Middle frontal gyrus (tissue), 1 donor: Measurements from ENCODE around the gene ITPR2.
"Not testable (repeated sequence)": the region's sequence is repeated elsewhere in the genome, so short reads cannot be mapped to it uniquely, and the experiment has no call there.

Source experiments
- DNase-seq: peaks from one replicate; pipeline ENCODE4 v3.0.0-alpha.2; 2015; ENCODE audit warnings: low spot score; ENCODE audit errors: extremely low spot score

Gene ITPR2

DNA sequence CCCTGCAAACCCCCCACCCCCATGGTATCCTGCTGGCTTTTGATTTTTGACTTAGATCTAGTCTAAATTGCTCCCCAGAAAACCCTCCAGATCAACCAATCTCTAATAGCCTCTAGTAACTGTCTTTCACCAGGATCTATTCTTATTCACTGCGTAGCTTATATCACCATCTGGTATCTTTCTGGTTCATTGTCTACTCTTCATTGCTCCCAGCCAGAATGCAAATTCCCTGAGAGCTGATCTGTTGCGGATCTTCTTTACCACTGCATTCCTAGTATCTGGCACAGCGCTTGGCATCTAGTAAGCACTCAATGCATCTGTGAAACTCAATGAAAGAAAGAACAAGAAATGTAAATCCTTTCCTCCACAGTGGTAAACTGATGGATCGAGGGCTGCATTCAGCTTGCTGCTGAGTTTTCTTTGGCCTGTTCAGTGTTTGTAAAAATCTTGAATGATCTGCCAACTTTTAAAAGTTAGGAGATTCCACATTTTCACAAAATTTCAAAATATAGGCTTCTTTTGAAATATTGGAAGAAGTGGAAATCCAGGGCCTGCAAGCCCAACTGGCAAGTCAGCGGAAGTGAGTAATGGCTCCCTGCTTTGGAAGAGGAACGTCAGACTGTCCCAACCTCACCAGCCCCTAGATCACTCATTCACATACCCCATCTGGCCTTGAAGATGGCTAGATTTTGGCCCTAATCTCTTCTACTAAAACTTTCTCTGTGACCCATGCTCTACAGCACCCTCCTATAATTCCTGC, 363.4 kb downstream of the ITPR2 start:
- DNase-seq = no peak

DNA sequence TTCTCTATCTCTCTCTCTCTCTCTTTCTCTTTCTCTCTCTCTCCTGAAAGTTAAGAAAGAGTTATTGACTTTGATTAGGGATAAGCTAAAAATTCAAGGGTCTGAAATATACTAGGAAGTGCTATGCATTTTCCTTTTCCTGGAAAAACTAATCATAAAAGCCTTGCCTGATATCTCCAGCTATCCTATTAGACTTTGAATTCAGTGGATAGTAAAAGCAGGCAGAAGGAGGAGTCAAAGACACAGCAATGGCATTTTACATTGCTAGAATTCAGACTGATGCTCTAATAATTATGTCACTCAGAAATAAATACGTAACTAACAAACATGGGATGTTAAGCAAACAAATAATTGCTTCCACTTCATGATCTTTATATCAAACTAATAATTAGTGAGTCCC, 365.6 kb downstream of the ITPR2 start:
- no peak for DNase-seq

- DNase-seq = no peak
These were observed 366.3 kb downstream of the ITPR2 start for GRCh38 chr12:26466726-26467125.

DNA sequence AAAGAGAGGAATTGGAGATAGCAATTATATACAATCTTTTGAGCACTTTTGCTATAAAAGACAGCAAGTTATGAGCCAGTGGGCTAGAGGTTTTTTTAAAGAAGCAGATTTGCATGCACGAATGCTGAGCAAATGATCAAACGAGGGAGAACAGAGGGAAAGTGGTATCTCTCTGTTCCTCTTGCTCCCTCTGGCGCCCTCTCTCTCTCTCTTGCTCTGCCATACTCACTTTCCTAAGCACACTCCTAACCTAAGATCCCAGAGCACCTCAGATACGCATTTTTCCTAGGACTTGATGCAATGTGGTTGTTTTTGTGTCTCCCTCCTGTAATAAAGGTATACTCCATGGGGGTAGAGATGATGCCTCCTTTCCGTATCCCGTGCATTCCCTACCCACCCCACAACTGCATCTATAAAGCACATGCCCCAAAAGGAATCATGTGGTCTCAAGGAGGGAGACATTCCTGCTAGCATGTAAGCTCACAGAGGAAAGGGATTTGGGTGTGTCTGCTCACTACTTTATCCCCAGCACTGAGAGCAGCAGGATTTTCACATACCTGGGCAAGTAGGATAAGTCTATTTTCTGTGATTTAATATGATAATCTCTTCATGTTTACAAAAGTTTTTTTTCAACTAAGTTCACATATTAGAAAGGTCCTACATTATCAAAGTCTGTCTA, 367.4 kb downstream of the ITPR2 start:
- DNase-seq = no peak

GRCh38 chr12:26461776-26462175, 371.2 kb downstream of the ITPR2 start:
- DNase-seq = no peak

GRCh38 chr12:26460361-26460760, 372.6 kb downstream of the ITPR2 start:
- DNase-seq = no peak

DNA sequence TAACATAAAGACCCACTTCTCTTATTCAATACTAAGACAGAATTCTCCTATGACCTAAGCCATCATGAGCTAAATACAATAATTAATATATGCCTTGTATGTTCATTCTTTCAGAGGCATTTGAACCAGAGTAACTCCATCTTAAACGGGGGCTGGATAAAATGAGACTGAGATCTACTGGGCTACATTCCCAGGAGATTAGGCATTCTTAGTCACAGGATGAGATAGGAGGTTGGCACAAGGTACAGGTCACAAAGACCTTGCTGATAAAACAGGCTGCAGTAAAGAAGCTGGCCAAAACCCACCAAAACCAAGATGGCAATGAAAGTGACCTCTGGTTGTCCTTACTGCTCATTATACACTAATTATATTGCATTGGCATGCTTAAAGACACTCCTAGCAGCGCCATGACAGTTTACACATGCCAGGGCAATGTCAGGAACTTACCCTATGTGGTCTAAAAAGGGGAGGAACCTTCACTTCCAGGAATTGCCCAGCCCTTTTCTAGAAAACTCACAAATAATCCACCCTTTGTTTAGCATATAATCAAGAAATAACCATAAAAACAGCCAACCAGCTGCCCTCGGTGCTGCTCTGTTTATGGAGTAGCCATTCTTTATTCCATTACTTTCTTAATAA, 376.9 kb downstream of the ITPR2 start:
- DNase-seq = no peak

DNA sequence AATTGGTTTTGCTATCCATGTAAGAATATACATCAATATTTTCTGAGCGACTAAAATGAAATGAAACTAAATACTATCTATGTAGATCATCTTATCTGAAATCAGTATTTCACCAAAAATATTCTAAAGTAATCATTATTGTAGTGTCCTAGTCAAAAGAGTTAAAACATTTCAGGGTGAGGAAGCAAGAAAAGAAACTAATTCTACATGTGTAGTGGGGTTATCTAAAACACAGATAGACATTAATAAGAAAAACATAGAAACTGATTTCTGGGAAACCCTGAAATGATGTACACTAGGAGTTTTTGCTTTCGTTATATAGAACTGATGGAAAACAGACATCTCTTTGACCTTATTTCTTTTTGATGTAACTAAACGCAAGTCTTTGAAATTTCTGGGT, 379.7 kb downstream of the ITPR2 start:
- DNase-seq = no peak

DNA sequence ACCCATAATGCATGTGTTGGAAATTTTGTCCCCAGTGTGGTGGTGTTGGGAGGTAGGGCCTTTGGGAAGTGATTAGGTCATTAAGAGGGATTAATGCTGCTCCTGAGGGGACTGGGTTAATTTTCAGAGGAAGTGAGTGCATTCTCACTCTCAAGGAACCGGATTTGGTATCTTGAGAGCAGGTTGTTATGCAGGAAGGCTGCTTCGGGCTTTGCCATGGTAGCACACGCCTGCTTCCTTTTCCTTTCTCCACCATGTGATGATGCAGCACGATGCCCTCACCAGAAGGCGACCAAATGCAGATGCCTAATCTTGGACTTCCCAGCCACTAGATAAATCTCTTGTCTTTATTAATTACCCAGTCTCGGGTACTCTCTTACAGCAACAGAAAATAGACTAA, 380.5 kb downstream of the ITPR2 start:
- no peak for DNase-seq

GRCh38 chr12:26451763-26452162, 381.2 kb downstream of the ITPR2 start:
- DNase-seq = no peak

DNA sequence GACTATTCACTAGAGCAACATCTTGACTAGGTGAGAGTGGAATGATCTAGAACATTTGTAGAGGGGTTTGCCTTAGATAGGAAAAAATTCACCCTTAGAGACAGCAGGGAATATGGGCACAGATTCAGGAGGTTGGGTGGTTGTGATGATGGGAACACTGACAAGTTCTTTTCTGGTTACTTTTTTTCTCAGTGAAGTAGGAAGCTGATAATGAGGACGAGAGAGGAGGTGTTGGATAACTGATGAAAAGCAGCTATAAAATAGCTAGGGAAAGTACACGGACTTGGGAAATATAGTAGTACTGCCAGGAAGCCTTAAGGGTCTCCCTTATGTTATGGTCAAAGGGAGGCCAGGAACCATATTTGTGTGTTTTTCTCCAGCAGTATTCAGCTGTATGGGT, 387.1 kb downstream of the ITPR2 start:
- DNase-seq = no peak

- no peak for DNase-seq
These were observed 389.7 kb downstream of the ITPR2 start for GRCh38 chr12:26443309-26443708.

DNA sequence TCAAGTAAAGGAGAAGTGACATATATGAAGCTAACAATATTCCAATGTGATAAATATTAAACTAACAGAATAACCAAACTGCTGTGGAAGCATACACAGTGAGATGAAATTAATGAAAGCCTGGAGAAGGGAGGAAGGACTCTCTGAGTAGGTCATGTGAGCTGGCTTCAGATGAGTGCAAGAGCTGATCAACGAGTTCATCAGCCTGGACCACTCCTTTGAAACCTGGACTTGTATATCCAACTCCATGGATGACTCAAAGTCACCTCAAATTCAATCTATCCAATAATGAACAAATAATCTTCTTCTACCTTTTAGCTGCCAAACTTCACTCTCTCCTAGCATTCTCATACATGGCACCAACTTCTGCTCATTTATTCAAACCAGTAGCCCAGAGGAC, 391.6 kb downstream of the ITPR2 start:
- no peak for DNase-seq

GRCh38 chr12:26435069-26435404, 398.0 kb downstream of the ITPR2 start:
- no peak for DNase-seq

DNA sequence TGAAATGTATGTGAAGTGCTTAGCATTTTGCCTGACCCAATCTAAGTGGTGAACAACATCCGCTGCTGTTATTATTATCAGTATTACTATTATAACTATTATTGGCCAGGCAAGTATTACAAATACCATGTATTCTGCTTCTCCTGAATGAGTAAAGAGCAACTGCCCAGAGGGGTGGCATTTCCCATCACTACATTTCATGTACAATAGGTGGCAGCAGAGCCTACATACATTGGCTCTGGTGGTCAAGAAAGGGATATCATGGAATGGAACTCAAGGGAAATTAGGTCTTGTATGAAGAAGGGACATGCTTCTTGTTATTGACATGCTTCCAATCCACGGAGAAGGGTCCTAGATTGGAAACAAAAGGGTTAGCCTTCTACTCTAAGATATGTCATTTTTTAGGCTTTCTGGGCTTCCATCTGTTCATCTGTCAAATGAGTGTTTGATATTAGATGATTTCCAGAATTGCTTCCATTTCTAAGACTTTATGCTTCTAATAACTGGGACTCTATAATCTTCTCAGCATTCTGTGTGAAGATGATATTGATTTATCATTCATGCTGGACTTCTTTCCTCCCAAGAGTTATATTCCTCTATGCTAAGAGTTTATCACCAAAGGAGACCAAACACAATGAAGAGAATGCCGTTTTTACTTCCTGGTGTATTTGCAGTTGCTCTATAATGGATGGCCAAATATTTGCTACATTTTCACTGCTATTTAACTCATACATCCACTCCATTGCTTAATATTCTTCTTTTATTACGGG, 398.5 kb downstream of the ITPR2 start:
- no peak for DNase-seq

DNA sequence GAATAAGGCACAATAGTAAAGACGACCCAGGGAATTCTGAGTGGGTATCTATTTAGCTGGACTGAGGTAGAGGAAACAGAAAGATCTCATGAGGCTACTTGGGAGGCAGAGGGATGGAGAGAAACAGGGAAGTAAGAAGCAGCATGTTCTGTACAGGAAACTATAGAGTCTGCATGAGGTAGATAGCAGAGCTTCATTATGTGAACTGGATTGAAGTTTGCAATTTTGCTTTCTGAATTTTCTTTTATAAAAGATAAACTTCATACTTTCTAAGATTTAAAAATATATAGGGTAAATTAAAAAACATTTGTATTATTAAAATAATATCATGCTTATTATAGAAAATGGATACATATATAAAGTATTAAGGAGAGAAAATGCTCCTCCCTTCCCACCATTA, 399.3 kb downstream of the ITPR2 start:
- DNase-seq = not testable (repeated sequence)

DNA sequence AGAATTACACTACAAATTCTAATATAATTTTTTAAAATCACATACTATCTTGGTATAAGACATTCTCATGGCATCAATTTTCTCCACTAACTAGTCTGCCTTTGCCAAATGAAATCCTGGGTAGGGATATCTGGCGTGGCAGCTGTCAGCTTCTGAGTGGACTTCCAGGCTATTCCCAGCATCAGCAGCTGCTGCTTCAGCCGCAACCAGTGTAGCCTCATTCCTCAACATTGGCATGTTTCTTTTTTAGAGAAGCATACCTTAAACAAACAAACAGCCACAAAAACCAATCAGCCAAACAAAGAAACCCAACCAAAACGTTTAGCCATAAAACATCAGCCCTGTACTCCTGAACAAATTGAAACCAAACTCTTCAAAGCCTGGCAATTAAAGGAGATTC, 401.8 kb downstream of the ITPR2 start:
- DNase-seq = no peak

- DNase-seq = not testable (repeated sequence)
These were observed 402.4 kb downstream of the ITPR2 start for GRCh38 chr12:26430596-26430995.

GRCh38 chr12:26429070-26429691, 403.8 kb downstream of the ITPR2 start:
- no peak for DNase-seq

GRCh38 chr12:26428420-26428819, 404.6 kb downstream of the ITPR2 start:
- no peak for DNase-seq

GRCh38 chr12:26426652-26427051, 406.3 kb downstream of the ITPR2 start:
- DNase-seq = no peak
